CD4-positive, alpha-beta T cell treated with Interleukin-4 for 4 hours (primary cell): ENCODE results near the gene KCNG1.
"Not testable (repeated sequence)": the region's sequence is repeated elsewhere in the genome, so short reads cannot be mapped to it uniquely, and the experiment has no call there.

ENCODE experiments used
- DNase-seq: peaks from one replicate; pipeline ENCODE4 v3.0.0-alpha.2; 2020

KCNG1 gene, protein sequence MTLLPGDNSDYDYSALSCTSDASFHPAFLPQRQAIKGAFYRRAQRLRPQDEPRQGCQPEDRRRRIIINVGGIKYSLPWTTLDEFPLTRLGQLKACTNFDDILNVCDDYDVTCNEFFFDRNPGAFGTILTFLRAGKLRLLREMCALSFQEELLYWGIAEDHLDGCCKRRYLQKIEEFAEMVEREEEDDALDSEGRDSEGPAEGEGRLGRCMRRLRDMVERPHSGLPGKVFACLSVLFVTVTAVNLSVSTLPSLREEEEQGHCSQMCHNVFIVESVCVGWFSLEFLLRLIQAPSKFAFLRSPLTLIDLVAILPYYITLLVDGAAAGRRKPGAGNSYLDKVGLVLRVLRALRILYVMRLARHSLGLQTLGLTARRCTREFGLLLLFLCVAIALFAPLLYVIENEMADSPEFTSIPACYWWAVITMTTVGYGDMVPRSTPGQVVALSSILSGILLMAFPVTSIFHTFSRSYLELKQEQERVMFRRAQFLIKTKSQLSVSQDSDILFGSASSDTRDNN

DNA sequence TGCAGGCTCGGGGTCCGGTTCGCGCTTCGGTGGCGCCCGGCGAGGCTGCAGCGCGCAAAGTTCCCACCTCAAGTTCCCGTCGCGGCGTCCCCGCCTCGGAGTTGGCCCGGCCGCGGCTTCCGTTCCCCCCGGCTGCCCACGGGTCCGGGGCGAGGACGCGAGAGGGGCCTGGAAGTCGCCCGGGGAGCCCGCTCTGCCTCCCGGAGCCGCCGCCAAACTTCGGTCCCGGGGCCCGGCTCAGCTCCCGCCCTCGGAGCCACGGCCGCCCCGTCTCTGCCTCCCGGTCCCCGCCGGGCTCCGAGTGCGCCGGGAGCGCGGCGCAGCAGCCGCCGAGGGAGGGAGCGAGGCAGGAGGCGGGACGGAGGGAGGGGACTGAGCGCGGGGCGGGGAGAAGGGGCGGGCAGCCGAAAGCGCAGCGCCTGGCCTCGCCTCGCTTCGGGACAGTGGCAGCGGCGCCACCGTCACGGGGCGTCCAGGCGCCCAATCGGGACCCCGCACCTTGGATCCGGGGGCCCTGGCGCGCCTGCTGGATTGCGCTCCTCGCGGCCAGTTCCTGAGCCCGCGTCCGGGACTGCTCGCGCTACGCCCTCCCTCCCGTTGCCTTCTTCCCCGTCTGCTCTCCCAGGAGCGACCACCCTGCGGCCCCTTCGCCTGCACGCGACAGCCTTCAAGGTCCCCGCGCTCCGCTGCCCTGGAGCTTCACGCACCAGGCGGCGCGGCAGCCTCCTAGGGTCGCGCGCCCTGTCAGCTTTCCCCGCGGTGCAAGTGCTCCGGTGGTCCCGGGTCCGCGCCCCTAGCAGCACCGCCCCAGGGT lies at the start of gene KCNG1:
Gene KCNG1, minus strand, starts transcription at position 305 of the 814 bp plus-strand sequence. CDS start 12,769 bp downstream, outside the sequence.
- no peak for DNase-seq

DNA sequence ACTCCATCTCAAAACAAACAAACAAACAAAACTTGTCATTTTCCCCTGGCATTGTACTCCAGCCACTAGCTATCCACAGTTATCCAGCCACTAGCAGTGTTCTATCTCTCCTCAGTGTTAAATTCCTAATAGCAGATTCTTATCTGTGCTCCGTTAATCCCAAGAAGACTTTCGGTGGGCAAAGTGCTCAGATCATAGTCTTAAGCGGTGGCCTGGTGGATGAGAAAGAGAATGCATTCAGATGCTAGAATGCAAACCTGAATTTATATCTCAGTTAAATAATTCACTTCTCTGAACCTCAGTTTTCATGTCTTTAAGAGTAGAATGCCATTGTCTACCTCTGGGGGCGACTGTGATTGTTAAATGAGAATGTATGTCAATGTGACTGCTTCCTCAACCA lies 47.7 kb upstream of the KCNG1 start:
- no peak for DNase-seq

DNA sequence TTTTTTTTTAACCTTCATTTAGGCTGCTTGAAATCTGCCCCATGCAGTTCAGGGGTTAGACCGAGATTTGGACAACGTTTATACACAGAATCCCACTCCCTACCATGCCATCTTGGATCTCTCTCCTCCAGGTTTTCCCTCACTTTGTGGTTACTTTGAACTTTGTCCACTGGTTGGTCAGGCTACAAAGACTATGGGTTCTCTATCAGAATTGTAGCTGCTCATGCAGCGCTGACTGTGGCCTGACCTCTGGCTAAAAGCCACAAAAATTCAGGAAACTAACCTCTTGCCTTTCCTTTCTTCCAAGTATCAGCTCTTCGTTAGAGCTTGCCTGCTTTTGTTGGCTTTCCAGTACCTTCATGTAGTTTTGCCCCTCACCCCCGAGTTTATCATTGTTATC lies 44.9 kb upstream of the KCNG1 start:
- no peak for DNase-seq

DNA sequence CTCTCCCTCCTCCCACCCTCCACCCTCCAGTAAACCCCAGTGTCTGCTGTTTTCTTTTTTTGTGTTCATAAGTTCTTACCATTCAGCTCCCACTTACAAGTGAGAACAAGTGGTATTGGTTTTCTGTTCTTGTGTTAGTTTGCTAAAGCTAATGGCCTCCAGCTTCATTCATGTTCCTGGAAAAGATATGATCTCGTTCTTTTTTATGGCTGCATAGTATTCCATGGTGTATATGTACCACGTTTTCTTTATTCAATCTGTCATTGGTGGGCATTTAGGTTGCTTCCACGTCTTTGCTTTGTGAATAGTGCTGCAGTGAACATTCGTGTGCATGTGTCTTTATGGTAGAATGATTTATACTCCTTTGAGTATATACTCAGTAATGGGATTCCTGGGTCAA lies 42.7 kb upstream of the KCNG1 start:
- DNase-seq: no peak

DNA sequence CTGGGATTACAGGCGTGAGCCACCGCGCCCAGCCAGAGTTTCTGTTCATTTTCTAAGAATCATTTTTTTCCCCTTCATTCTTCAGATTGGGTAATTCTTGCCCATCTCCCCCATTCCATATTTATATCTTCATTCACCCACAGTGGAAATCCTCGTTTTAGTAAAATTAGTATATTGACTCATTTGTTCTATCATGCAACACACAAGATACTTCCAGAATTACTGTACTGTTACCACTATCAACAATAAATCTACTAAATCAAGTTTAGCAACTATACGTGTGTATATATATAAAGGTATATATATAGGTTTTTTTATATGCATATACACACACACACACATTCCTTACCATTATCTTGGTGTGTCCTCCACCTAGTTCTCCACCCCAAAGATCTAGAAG lies 41.2 kb upstream of the KCNG1 start:
- no peak for DNase-seq

DNA sequence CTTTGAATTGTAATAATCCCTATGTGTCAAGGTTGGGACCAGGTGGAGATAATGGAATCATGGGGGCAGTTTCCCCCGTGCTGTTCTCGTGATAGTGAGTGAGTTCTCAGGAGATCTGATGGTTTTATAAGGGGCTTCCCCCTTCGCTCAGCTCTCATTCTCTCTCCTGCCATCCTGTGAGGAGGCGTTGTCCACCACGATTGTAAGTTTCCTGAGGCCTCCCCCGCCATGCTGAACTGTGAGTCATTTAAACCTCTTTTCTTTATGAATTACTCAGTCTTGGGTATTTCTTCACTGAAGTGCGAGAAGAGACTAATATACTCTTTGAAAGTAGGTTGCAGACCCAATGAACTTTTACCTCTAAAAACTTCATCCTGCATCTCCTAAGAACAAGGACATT lies 39.2 kb upstream of the KCNG1 start:
- no peak for DNase-seq

DNA sequence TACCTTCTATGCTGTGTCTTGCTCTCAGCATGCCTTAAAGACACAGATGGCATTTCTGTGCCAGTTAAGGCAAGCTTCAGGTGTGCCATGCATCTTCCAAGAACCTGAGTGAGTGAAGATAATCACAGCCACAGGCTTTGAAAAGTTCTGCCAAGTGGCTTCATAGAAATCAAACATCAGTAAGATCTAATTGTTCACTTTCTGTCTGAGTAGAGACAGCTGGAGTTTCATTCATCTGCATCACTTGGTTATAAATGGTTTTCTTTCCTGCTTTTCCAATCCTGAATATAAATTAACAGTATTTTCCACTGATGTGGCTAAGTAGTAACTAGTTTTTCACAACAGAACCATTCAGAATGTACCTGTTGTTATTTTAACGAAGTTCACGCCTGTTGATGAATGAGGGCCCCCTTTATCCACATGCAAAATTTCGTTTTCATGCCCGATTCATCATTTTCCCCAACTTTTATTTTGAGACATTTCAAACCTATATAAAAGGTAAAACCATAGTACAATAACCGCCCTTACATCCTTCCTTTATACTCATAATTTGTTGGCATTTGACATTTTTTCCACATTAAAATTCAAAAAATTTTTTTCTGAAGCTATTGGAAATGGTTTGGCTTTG lies 38.6 kb upstream of the KCNG1 start:
- no peak for DNase-seq

DNA sequence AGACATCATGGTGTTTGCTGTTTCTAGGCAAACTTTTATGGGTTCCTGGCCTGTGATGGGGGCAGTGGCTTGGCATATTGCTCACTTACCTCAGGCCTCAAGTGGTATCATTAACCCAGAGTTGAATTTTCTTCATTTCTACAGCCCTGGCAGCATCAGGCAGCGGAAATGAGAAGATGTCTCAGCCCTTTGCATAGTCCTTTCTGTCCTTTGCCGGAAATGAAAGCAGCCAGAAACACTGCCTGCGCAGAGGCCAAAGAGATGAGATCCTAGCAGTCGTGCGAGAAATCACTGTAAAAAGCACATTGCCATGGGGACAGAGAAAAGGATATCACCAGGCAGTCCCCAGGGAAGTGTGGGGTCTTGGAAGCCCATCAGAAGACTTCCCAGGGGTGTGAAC lies 37.4 kb upstream of the KCNG1 start:
- no peak for DNase-seq

DNA sequence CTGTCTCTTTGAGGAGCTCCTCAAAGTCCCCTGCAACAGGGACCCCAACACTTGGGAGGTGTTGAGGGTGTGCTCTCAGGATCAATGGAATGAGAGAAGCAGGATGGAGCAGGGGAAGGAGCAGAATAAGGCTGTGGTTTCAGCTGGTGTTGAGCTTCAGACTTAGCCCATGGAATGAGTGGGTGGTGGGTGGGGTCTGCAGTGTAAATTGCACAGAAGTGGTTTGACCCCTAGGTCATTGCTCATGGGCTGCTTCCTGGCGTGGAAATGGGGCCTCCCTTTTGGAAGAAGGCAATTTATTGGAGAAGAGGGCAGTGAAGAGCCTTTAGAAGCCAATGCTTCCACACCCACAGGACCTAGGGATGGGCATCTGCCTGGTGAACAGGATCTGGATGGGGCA lies 37.0 kb upstream of the KCNG1 start:
- DNase-seq: no peak

DNA sequence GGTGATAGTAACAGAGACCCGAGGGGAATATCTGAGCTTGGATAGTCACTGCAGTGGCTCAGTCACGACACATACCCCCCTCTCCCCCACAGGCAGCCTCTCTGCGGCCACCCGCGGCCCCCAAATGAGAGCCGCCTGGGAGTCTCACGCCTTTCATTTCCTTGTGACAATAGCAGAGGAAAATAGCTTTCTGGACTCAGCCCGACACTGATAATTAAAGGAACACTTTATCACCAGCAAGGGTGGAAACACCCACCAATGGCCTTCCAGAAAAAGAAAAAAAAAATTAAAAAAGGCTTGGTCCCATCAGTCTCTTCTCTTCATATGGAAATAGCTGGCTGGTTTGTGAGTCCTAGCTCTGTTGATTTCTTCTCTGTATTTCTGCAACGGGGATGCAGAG lies 35.1 kb upstream of the KCNG1 start:
- DNase-seq: no peak

DNA sequence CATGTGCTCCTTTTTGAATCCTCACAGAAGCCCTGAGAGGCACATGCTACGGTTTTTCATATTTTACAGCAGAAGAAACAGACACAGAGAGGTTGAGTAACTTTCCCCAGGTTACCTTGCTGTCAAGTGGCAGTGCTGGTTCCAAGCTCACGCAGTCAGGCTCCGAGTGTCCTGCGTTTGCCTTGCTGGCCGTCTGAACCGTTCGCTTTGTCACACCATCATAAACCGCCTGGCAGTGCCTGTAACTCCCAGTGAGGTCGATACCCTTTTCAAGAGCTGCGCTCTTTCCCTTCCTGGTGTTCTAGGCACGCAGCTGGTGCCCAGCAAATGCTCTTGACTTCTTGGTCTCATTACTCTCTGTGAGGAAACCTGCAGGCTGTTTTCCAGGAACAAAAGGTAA lies 31.3 kb upstream of the KCNG1 start:
- no peak for DNase-seq

DNA sequence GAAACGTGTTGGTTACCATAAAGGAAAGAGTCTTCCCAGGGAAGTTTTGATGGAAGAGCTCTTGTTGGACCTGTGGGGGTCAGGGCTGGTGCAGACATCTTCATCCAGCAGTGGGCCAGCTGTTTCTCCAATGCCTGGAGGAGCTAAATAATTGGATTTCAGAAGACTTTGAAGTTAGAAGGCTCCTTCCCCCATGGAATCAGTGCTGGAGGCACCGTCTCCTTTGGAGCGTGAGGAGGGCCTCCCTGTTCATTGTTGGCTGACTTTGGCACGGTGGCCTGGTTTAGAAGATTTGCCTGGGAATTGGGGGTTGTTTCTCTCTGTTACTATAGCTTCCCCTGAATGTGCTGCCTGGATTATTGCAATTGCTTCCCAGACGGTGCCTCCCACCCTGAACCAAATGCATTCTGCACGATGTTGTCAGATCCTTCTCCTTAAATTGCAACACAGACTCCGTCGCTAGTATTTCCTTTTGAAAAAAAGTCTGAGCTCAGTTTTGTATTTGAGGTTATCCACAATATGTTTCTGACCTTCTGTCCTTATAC lies 27.7 kb upstream of the KCNG1 start:
- no peak for DNase-seq

DNA sequence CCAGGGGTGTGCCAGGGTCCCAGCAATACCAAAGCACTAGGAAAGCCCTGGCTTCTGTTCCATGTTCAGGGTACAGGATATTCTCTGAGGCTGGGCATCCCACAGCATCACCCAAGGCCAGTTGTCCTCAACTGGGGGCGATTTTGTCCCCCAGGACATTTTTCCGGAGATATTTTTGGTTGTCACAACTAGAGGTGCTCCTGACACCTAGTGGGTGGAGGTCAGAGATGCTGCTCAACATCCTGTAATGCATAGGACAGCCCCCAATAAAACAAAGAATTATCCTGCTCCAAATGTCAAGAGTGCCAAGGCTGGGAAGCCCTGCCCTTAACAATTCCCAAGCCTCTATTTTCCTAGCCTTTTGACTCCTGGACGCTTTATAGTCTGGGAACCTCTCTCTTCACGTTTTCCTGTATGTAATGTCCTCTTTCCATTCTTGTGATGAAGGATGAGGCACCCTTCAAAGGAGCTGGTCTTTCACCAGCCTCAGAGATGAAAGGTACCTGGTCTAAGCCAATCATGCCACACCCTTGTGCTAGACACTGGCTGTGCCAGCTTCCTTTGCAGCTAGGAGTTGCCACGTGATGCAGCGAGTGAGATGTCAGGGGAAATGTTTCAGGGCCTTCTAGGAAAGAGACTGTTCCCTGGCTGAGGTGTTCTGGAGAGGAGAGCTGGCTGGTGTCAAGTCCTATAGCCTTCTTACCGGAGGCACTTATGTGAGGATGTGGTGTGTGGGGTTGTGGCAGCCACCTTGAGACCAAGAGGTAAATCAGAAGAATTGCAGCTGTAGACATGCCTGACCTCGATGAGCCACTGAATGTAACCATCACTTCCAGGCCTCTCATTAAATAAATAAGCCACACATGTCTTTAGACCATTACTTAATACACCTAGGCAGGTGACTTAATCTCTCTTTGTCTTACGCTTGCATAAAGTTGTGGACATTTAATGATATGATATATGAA lies 23.4 kb upstream of the KCNG1 start:
- no peak for DNase-seq

DNA sequence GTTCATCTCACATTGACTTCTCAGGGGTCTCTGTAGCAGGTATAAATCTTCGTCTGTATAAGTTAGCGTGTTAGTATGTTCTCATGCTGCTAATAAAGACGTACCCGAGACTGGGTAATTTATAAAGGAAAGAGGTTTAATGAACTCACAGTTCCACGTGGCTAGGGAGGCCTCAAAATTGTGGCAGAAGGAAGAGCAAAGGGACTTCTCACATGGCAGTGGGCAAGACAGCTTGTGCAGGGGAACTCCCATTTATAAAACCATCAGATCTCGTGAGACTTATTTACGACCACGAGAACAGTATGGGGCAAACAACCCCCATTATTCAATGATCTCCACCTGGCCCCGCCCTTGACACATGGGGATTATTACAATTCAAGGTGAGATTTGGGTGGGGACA lies 22.6 kb upstream of the KCNG1 start:
- not testable (repeated sequence) for DNase-seq

DNA sequence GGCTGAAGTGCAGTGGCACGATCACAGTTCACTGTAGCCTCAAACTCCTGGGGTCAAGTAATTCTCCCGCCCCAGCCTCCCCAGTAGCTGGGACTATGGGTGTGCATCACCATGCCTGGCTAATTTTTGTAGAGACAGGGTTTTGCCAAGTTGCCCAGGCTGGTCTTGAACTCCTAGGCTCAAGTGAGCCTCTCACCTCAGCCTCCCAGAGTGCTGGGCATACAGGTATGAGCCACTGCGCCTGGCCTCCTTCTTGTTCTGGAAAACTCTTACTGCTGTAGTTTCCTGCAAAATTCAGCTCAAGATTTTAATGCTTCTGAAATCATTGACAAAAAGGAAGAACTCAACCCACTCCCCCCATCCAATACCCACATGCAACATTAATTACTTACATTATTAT lies 21.9 kb upstream of the KCNG1 start:
- DNase-seq: no peak

DNA sequence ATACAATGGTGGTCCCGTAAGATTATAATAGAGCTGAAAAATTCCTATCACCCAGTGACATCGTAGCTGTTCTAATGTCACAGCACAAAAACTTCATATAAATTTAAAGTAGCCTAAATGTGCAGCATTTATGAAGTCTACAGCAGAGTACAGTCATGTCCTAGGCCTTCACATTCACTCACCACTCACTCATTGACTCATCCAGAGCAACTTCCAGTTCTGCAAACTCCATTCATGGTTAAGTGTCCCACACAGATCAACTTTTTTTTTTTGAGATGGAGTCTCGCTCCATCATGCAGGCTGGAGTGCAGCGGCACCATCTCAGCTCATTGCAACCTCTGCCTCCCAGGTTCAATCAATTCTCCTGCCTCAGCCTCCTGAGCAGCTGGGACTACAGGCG lies 20.9 kb upstream of the KCNG1 start:
- DNase-seq: no peak

DNA sequence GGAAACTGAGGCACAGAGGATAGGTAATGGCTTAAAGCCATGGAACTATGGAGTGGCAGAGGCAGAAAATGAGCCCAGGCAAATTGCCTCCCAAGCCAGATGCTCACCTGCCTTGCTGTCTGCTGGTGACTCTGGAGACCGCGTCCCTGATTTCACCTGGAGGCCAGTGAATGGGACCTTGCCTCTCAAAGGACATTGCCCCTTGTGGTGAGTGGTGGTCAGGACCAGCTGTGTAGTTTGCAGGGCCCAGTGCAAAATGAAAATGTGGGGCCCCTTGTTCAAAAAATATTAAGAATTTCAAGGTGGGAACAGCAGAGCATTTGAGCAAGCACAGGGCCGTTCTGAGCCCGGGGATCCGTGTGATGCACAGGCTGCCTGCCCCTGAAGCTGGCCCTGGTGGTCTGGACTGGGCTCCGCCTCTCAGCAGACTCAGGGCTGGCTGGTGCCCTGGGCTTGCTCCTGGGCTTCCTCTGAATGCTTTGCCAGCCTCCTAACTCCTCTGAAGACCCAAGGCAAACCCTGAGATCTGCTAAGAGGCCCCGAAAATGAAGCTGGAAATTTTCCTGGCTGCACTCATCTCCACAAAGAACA lies 19.8 kb upstream of the KCNG1 start:
- no peak for DNase-seq

DNA sequence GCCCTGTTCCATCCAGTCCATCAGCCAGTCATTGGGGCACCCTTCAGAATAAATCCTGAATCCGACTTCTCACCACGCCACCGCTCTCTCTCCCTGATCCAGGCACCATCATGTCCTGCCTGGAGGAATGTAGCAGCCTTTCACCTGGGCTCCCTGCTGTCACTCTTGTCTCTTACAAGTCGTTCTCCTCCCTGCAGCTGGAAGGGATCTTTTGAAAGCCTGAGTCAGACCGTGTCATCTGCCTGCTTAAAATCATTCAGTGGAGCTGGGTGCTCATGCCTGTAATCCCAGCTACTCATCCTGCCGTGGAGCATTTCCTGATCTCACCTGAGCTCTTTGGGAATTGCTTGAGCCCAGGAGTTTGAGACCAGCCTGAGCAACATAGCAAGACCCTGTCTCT lies 19.2 kb upstream of the KCNG1 start:
- DNase-seq: no peak

DNA sequence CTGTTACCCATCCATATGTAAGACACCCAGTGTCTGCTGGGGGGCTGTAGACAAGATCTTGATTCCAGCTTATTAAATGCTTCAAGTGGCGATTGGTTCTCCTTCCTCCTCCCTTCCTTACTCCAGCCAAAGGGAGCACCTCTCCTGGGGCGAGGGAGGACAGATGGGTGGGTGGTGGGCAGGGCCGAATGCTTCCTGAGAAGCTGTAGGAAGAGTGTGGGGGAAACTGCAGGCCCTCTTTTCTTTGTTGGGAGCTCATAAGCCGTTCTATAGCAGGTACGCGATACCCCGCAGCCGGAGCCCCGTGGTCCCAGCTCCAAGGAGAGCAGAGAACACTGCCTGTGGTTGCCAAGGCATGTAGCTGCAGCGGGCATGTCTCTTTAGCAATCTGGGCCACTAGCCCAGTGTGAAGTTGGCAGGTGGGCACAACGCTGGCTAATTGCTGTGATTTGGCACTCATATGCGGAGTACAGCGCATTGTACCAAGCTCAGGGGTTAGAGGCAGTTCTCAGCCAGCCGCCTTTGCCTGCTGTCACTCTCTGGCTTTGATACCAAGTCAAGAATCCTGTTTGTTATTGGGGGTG lies 14.7 kb upstream of the KCNG1 start:
- no peak for DNase-seq

DNA sequence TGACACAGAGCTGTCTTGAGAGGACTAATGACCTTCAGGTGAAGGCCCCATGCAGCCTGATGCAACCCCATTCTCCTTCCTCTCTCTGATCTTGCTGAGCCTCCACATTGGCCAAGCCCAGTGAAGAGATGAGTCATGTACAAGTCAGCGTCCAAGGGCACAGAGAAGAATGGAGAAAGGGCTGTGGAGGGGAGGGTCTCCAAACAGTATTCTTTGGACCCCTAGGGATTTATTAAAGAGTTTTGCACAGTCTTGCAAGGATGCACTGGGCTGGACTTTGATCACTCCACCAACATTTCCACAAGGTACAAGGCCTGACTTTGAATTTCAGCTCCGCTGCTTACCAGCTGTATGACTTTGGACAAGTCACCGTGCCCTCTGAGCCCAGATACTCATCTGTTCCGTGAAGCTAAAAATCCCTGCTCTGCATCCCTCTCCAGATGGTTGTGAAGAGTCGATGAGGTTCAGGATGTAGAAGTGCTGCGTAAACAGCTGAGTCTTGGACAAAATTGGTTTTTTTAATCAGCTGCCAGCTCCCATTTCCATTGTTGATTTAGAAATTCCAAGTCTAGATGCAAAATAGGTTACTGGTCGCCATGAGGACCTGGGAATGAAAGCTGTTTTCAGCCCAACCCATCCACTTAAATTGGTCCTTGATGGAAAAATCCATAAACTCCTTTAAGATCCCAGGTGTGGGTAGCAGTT lies 14.1 kb upstream of the KCNG1 start:
- DNase-seq: no peak

DNA sequence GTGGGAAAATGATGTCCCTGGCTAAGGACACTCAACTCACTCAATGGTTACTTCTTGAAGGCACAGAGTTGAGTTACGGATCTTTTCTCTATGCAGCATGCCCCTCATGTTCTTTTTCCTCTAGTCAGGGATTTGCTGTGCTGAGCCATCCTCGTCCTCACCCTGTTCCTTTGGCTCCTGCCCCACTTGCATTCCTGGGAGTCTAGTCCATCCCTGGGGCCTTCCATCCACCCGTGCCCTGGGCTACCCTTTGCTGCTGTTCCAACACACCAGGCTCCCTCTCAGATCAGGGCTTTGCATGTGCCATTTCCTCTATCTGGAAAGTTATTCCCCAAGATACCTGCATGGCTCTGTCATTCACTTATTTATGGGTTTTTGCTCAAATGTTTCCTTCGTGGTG lies 13.3 kb upstream of the KCNG1 start:
- DNase-seq: no peak
